Panc1 (cell line): ENCODE data around the gene PHACTR4.

Source experiments
- CTCF ChIP-seq: fragments of 450-650 bp; IDR thresholded peaks from 2 replicates; pipeline ENCODE4 v1.5.1; 2017; ENCODE audit warnings: mild to moderate bottlenecking
- POLR2AphosphoS5 ChIP-seq: IDR thresholded peaks from 2 replicates; pipeline ENCODE4 v1.6.1; 2012; ENCODE audit warnings: mild to moderate bottlenecking, low read depth, low read length, moderate library complexity
- REST ChIP-seq, 2 experiments: IDR thresholded peaks; 2 replicates each; pipeline ENCODE4 v1.6.1; 2011 to 2012; ENCODE audit warnings: low read depth in 2 of 2, control low read depth in 1 of 2, low read length in 1 of 2, mild to moderate bottlenecking in 1 of 2, moderate library complexity in 1 of 2; ENCODE audit not compliant: insufficient read depth in 1 of 2
- TCF7L2 ChIP-seq: IDR thresholded peaks from 2 replicates; pipeline ENCODE4 v1.6.1; 2011; ENCODE audit warnings: mild to moderate bottlenecking, low read depth, low read length, inconsistent platforms

- TF ChIP-seq CTCF (no peak), REST (IDR thresholded peaks at IDR 0.05; ENCODE audit: insufficient read depth in 1 of 2, low read depth in 2 of 2, low read length in 1 of 2) (no peak), TCF7L2 (no peak), POLR2AphosphoS5 (no peak)
These were observed 89.0 kb downstream of the PHACTR4 start for GRCh38 chr1:28458237-28459228.
